Measurements from ENCODE around the gene TMEM165.

TMEM165 gene

DNA sequence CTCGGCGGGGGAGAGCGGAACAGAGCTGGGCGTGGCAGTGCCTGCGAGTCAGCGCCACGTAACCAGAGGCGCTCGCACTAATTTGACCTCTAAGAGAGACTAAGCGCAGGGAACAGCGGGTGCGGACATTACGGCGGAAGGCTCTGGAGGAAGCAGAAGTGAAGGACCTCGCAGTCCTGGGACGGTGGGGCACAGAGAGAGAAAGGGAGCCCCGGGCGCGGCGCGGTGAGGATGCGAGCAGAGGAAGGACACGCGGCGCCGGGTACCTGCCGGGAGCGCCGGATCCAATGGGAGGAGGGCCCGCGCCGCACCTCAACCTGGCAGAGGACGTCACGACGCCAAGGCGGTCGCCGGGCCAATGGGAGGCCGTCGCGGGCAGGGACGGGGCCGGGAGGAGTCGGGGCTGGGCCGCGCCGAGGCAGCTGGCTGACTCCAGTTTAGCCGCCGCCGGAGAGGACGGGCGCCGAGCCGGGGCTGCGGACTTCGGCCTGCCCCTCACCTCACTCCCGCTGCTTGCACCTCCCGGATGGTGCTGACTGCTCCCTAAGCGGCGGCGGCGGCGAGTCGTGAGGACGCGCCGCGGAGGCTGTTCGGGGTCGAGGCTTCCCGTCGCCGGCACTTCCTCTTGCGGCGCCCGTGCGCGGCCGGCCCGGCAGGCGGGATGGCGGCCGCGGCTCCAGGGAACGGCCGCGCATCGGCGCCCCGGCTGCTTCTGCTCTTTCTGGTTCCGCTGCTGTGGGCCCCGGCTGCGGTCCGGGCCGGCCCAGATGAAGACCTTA, at the start of gene TMEM165:
Gene TMEM165, plus strand, starts transcription at position 429 of the 779 bp plus-strand sequence. Its CDS starts 233 bp downstream, at position 662.
- TF ChIP-seq, protein P1, sequence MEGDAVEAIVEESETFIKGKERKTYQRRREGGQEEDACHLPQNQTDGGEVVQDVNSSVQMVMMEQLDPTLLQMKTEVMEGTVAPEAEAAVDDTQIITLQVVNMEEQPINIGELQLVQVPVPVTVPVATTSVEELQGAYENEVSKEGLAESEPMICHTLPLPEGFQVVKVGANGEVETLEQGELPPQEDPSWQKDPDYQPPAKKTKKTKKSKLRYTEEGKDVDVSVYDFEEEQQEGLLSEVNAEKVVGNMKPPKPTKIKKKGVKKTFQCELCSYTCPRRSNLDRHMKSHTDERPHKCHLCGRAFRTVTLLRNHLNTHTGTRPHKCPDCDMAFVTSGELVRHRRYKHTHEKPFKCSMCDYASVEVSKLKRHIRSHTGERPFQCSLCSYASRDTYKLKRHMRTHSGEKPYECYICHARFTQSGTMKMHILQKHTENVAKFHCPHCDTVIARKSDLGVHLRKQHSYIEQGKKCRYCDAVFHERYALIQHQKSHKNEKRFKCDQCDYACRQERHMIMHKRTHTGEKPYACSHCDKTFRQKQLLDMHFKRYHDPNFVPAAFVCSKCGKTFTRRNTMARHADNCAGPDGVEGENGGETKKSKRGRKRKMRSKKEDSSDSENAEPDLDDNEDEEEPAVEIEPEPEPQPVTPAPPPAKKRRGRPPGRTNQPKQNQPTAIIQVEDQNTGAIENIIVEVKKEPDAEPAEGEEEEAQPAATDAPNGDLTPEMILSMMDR (IDR thresholded peaks at IDR 0.05): no peak

DNA sequence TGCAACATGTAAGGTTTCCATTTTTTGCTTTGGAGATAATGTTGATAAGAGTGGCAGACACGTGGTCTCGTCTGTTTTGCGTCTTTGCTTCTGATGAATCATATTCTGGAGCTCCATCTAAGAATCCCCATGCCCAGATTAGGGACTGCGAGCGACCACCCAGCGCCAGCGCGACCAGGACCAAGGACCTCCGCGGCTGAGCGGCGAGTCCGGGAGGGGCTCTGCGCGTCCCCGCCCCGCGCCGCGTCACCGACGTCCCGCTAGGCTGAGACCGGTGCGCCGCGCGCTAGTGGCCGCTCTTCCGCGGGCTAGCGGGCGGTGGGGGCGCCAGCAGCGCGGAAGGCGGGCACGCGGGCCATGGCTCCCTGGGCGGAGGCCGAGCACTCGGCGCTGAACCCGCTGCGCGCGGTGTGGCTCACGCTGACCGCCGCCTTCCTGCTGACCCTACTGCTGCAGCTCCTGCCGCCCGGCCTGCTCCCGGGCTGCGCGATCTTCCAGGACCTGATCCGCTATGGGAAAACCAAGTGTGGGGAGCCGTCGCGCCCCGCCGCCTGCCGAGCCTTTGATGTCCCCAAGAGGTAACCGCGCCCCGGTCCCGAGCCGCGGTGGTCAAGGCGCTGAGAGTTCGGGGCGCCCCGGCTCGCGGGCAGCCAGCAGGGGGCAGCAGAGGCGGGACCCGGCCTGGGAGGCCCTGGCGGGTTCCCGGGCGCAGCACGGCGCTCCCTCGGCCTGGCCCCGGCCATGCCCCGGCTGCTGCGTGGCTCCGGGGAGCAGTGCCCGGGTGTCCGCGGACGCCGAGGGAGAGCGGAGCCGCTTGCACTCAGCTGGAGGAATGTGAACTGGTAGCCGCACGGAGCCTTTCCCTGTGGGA, 49.5 kb upstream of the TMEM165 start, which contains the start of gene SRD5A3:
Gene SRD5A3, plus strand, starts transcription at position 263 of the 871 bp plus-strand sequence. Its CDS starts 95 bp downstream, at position 358.
- TF ChIP-seq, protein P1 (IDR thresholded peaks at IDR 0.05): peak; percentile 98

DNA sequence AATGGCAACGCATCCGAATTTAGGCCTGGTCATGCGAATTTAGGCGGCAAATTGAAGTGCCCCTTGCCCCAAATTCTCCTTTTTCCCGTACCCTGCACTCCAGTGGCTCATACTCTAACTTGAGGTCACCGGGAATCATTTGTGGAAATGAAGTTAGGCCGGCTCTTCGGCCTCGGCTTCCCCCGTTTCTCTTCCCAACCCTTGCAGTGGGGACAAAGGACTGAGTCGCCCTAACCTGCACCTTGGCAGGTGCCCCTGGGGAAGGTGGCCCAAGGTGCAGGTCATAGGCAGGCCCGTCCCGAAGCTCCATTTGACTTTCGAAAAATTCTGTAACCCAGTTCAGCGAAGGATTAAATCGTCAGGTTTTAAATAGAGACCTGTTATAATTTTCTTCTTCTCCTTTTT, 48.9 kb upstream of the TMEM165 start:
- TF ChIP-seq, protein P1 (IDR thresholded peaks at IDR 0.05): no peak

GRCh38 chr4:55347610-55348228, 48.0 kb upstream of the TMEM165 start:
- TF ChIP-seq, protein P1 (IDR thresholded peaks at IDR 0.05): no peak

- TF ChIP-seq, protein P1 (IDR thresholded peaks at IDR 0.05): no peak
Observed at GRCh38 chr4:55348466-55348865, 47.3 kb upstream of the TMEM165 start.

- TF ChIP-seq, protein P1 (IDR thresholded peaks at IDR 0.05): no peak
Observed at GRCh38 chr4:55351824-55352223, 43.9 kb upstream of the TMEM165 start.

DNA sequence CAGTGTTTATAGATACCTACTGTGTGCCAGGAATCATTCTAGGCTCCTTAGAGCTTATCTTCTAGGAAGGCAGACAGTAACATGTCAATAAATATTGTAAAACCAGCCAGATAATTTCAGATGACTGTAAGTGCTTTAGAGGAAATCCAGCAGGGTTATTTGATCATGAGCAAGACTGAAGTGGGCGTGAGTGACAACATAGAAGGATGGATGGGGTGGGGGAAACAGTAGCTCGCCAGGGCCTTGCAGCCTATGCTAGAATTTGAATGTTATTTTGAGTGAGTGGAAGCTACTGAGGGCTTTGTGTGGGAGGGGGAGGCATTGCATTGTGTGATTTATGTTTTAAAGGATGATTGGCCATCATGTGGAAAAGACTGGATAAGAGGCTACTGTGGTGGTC, 43.0 kb upstream of the TMEM165 start:
- TF ChIP-seq, protein P1 (IDR thresholded peaks at IDR 0.05): no peak

Measured in LNCAP (cell line).